Measurements from ENCODE around the gene FOXP1. TPM values are rescaled to one million over a fixed set of nuclear protein-coding genes. Genes with fewer than 3 reads are reported as not detected.

FOXP1 gene
- total RNA-seq, 1 donor from 2014 or later: 31.1 TPM

DNA sequence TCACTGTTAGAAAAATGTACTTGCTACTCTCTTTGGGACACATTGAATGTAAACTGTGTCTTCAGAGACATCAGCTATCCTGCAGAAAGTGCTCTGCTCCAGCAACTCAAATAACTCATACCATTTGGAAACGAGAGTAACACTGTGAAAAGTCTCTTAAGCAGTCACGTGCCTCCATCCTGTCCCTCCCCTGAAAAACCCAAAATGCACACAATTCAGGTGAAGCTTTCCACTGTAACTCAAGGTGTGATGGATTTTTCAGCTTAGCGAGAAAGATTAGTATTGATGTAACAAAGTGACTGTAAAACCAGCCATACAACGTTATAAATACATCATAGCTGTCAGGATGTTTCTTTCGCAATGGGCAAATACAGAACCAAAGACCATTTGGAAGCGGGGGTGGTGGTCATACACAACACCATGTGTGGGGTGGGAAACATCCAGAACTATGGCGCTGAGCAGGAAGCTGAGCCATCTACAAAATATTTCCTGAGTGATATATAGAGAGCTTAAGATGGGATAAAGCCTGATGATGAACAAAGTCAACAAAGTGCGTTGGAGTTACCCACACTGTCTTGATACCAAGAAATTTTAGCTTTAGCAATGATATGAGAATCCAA, 332.3 kb downstream of the FOXP1 start:
- Mint-ChIP-seq H3K9me3 (ENCODE audit: unreplicated experiment) (peaks cover 8% of the 10 kb centered on the region), H3K4me3 (ENCODE audit: unreplicated experiment) (no peak overlapping the region), H3K27ac (ENCODE audit: unreplicated experiment) (no peak overlapping the region), H3K27me3 (ENCODE audit: unreplicated experiment) (peaks cover 9% of the 10 kb centered on the region), H3K36me3 (ENCODE audit: unreplicated experiment) (no peaks in the 10 kb centered on the region), H3K4me1 (ENCODE audit: low read depth, unreplicated experiment) (peaks cover 17% of the 10 kb centered on the region)
- TF ChIP-seq, protein P1, sequence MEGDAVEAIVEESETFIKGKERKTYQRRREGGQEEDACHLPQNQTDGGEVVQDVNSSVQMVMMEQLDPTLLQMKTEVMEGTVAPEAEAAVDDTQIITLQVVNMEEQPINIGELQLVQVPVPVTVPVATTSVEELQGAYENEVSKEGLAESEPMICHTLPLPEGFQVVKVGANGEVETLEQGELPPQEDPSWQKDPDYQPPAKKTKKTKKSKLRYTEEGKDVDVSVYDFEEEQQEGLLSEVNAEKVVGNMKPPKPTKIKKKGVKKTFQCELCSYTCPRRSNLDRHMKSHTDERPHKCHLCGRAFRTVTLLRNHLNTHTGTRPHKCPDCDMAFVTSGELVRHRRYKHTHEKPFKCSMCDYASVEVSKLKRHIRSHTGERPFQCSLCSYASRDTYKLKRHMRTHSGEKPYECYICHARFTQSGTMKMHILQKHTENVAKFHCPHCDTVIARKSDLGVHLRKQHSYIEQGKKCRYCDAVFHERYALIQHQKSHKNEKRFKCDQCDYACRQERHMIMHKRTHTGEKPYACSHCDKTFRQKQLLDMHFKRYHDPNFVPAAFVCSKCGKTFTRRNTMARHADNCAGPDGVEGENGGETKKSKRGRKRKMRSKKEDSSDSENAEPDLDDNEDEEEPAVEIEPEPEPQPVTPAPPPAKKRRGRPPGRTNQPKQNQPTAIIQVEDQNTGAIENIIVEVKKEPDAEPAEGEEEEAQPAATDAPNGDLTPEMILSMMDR (IDR thresholded peaks at IDR 0.05; ENCODE audit: partially characterized antibody, unreplicated experiment): no peak
- DNase-seq: no peak

DNA sequence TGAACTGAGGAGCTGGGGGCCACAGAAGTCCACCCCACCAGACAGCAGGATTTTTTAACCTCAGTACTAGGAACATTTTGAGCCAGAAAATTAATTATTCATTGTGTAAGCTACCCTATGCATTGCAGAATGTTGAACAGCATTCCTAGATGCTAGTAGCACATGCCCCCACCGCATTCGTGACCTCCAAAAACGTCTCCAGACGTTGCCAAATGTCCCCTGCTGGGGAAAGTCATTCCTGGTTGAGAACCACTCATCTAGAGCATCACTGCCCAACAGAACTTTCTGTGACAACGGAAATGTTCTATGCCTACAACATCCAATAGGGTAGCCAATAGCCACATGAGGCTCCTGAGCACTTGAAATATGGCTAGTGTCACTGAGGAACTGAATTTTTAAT, 333.5 kb downstream of the FOXP1 start:
- Mint-ChIP-seq H3K4me1 (ENCODE audit: low read depth, unreplicated experiment) (peaks cover 25% of the 10 kb centered on the region), H3K27ac (ENCODE audit: unreplicated experiment) (no peak overlapping the region)

DNA sequence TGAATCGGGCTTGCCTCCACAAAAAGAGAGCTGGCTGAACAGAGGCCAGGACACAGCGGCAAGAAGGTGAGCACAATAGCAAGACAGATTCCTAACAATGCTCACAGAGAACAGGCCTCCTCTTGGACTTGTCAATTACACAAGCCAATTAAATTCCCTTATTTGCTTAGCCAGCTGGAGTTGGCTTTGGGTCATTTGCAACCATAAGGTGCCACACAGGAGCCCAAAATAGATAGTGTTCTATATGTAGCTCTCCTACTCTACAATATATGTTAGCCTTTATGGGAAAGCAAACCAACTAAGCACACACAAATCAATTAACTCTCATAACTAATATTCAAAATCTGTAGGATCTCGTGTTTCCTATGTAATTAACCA, 335.6 kb downstream of the FOXP1 start:
- TF ChIP-seq, protein P1 (IDR thresholded peaks at IDR 0.05; ENCODE audit: partially characterized antibody, unreplicated experiment): no peak
- Mint-ChIP-seq H3K9me3 (ENCODE audit: unreplicated experiment) (peaks cover 8% of the 10 kb centered on the region), H3K36me3 (ENCODE audit: unreplicated experiment) (no peaks in the 10 kb centered on the region), H3K27ac (ENCODE audit: unreplicated experiment) (peak overlapping the region; percentile 97), H3K27me3 (ENCODE audit: unreplicated experiment) (peaks cover 9% of the 10 kb centered on the region), H3K4me3 (ENCODE audit: unreplicated experiment) (peak overlapping the region; percentile 87), H3K4me1 (ENCODE audit: low read depth, unreplicated experiment) (peaks cover 44% of the 10 kb centered on the region)
- DNase-seq: no peak

More for the DNA sequence above, 333.5 kb downstream of the FOXP1 start:
- no peak for DNase-seq
- peaks cover 8% of the 10 kb centered on the region for H3K9me3 Mint-ChIP-seq (ENCODE audit: unreplicated experiment)
- H3K27me3 Mint-ChIP-seq (ENCODE audit: unreplicated experiment): peaks cover 9% of the 10 kb centered on the region
- no peaks in the 10 kb centered on the region for H3K36me3 Mint-ChIP-seq (ENCODE audit: unreplicated experiment)
- TF ChIP-seq, protein P1 (IDR thresholded peaks at IDR 0.05; ENCODE audit: partially characterized antibody, unreplicated experiment): no peak
- no peak overlapping the region for H3K4me3 Mint-ChIP-seq (ENCODE audit: unreplicated experiment)

DNA sequence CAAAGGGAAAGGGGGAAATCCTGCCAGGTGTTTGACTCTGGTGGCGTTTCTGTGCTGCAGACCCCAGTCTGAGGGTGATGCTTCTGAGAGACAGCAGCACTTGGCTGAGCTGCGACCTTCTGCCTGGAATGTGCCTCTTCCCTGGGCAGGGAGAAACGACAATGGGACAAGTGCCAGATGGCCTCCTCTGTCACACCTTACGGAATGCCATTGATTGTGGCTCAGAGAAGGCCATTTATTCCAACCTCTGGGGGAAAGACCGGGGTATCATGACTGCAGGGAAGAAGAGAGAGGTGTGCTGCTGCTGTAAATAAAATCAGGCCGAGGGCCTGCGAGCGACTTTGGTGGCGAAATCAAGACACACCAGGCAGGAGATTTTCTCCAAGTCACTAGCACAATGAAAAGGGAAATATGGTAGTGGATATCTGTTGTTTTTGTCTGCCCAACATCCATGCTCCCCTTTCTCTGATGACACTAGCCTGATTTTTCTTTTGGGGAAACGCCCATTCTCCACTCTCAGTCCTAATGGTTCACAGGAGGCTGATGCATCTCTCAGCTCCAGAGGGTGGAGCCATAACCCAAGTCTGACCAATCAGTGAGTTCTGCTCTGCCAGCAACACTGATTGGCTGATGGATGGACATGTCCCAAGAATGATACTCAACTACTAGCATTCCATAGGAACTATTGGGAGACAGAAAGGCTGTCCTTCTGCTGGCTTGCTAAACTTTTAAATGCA, 336.1 kb downstream of the FOXP1 start:
- peak overlapping the region; percentile 97 for H3K27ac Mint-ChIP-seq (ENCODE audit: unreplicated experiment)

More for the DNA sequence above, 336.1 kb downstream of the FOXP1 start:
- Mint-ChIP-seq H3K4me1 (ENCODE audit: low read depth, unreplicated experiment) (peaks cover 48% of the 10 kb centered on the region), H3K4me3 (ENCODE audit: unreplicated experiment) (peak overlapping the region; percentile 87), H3K36me3 (ENCODE audit: unreplicated experiment) (no peaks in the 10 kb centered on the region), H3K27me3 (ENCODE audit: unreplicated experiment) (peaks cover 9% of the 10 kb centered on the region), H3K9me3 (ENCODE audit: unreplicated experiment) (peaks cover 8% of the 10 kb centered on the region)
- TF ChIP-seq, protein P1 (IDR thresholded peaks at IDR 0.05; ENCODE audit: partially characterized antibody, unreplicated experiment): no peak
- DNase-seq: peak; percentile 76

All from glutamatergic neuron (in vitro differentiated cells).